ENCODE data around the gene F11.

- no peak for TF ChIP-seq CTCF (conservative IDR thresholded peaks at IDR 0.05; ENCODE audit: low read depth in 2 of 2)
- TF ChIP-seq POLR2AphosphoS5 (IDR thresholded peaks at IDR 0.05; ENCODE audit: low read depth) = no peak
- no peak for TF ChIP-seq CREB1 (CRISPR knock-in tag; IDR thresholded peaks at IDR 0.05; ENCODE audit: low read depth)
- TF ChIP-seq JUNB (IDR thresholded peaks at IDR 0.05; ENCODE audit: unreplicated experiment) = no peak
- TF ChIP-seq, protein P1, sequence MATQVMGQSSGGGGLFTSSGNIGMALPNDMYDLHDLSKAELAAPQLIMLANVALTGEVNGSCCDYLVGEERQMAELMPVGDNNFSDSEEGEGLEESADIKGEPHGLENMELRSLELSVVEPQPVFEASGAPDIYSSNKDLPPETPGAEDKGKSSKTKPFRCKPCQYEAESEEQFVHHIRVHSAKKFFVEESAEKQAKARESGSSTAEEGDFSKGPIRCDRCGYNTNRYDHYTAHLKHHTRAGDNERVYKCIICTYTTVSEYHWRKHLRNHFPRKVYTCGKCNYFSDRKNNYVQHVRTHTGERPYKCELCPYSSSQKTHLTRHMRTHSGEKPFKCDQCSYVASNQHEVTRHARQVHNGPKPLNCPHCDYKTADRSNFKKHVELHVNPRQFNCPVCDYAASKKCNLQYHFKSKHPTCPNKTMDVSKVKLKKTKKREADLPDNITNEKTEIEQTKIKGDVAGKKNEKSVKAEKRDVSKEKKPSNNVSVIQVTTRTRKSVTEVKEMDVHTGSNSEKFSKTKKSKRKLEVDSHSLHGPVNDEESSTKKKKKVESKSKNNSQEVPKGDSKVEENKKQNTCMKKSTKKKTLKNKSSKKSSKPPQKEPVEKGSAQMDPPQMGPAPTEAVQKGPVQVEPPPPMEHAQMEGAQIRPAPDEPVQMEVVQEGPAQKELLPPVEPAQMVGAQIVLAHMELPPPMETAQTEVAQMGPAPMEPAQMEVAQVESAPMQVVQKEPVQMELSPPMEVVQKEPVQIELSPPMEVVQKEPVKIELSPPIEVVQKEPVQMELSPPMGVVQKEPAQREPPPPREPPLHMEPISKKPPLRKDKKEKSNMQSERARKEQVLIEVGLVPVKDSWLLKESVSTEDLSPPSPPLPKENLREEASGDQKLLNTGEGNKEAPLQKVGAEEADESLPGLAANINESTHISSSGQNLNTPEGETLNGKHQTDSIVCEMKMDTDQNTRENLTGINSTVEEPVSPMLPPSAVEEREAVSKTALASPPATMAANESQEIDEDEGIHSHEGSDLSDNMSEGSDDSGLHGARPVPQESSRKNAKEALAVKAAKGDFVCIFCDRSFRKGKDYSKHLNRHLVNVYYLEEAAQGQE (IDR thresholded peaks at IDR 0.05; ENCODE audit: unreplicated experiment) = no peak
These were observed 29.9 kb upstream of the F11 start for GRCh38 chr4:186236126-186236525.

Measured in GM23338 (cell line).